Measurements from ENCODE around the gene PPFIBP2.
"Not testable (repeated sequence)": the region's sequence is repeated elsewhere in the genome, so short reads cannot be mapped to it uniquely, and the experiment has no call there.

Gene PPFIBP2

DNA sequence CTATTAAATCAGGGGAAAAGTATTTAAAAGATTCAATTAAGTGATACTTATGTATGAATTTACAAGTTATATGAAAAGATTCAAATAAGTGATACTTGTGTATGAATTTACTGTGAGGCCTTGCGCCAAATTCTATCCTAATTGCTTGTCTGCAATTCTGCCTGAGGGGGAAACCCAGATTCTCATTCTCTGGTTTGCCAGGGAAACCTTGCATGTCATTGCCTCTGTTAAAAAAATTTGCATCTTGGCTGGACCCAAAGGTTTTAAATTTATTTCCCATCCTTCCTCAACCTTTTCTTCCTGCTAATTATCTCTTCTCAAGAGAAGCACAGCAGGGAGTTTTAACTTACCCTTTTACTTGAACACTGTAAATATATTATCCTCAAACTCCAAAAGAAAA is 14.7 kb upstream of the PPFIBP2 start:
- DNase-seq (ENCODE audit: low read depth) = no peak

GRCh38 chr11:7500251-7500650 is 13.5 kb upstream of the PPFIBP2 start:
- no peak for DNase-seq (ENCODE audit: low read depth)

DNA sequence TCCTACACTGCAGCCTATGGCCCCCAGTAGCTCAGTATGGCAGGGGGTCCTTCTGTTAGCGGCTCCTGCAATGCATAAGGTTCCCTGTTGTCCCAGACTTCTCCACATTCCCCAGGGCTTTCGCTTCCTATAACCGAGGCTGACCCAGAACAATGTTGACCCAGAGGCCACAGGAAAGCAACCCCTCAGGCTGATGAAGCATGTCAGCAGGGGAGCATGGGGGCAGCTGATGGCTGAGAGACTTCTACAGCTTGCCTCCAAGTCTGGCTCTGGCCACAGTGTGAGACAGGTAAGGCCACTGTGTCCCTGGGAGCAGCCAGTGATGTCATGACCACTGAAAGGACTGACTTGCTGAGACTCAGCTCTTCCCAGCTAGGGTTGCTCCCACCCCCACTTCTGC is 12.5 kb upstream of the PPFIBP2 start:
- no peak for DNase-seq (ENCODE audit: low read depth)

- no peak for DNase-seq (ENCODE audit: low read depth)
Observed at GRCh38 chr11:7501894-7502293, 11.9 kb upstream of the PPFIBP2 start.

DNA sequence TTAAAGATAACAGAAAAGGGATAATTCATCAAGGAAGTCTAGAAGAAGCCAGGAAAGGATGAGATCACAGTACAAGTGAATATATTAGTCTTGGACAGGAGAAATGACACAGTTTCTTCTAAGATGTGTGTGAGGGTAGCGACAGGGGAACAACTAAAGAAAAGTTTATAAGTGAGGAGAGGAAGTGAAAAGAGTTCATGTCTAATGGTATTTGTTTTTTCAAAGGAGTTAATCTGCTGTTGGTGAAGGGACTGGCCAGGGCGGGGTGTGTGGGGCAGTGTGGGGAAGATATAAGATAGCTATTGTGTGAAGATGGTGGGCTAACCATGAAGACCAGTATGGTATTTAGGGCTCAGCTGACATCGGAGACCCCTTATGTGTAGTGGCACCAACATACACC is 7.6 kb upstream of the PPFIBP2 start:
- DNase-seq (ENCODE audit: low read depth) = no peak

DNA sequence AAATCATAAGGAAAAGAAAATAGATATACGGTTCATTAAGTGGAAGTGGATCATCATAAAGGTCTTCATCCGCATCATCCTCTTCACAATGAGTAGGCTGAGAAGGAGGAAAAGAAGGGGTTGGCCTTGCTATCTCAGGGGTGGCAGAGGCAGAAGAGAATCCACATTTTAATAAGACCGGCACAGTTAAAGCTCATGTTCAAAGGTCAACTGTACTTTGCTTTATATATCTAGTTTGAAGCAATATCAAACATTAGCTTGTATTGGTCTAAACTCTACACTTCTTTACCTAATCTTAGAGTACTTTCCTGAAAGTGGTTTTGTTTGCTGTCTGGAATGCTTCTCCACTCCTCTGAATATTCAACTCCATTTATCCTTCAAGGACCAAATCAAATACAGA is 5.7 kb upstream of the PPFIBP2 start:
- DNase-seq (ENCODE audit: low read depth) = no peak

- no peak for DNase-seq (ENCODE audit: low read depth)
Observed at GRCh38 chr11:7509966-7510365, 3.8 kb upstream of the PPFIBP2 start.

DNA sequence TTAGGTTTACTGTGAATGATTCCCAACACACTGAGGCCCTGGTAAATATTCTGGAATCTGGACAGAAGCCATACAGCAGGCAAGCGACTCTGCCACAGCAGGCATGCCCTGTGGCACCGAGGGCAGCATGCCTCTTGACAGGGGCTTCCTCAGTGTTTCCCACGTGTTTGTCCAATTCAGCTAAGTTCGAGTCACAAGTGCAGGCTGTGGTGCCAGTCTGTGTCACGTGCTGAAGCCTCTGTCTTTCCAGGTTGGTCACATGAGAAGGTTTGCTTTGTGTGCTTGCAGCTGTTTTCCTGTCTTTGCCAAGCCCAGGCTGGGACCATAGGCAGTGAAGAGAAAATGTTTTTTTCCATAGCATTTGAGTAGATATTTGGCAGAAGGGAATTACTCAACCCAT is 2.4 kb upstream of the PPFIBP2 start:
- no peak for DNase-seq (ENCODE audit: low read depth)

DNA sequence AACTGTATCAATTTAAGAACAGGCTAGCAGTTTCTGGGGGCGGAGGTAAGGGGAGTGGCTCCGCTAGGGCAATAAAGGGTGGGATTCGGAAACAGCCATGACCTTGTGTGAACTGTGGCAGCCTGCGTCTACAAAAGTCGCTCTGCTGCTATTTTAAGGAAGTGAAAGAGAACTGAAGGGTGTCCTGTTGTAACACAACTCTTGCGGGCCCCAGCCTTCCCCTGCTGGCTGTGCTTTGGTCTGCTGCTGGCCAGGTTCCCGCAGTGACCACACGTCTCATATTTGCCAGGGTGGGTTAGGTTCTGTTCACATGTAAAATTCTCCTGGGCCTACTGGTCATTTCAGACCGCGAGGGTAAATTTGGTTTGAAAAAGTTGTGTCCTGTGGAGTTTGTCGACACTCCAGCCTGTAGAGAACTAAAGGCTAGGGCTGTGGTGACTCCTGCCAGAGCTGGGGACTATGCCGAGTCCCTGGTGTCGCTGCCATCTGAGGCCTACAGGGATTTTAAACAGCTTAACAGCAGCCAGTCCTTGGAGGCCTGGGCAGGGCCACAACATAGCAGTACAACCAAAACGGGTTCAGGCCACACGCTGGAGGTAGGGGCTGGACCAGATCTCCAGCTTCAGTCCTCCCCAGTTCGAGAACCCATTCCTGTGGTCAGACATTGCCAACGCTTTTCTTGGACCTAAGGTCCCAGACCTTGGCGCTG is 1.1 kb upstream of the PPFIBP2 start:
- DNase-seq (ENCODE audit: low read depth) = no peak

GRCh38 chr11:7514099-7514591 is 346 bp downstream of the PPFIBP2 start:
- DNase-seq (ENCODE audit: low read depth) = no peak

DNA sequence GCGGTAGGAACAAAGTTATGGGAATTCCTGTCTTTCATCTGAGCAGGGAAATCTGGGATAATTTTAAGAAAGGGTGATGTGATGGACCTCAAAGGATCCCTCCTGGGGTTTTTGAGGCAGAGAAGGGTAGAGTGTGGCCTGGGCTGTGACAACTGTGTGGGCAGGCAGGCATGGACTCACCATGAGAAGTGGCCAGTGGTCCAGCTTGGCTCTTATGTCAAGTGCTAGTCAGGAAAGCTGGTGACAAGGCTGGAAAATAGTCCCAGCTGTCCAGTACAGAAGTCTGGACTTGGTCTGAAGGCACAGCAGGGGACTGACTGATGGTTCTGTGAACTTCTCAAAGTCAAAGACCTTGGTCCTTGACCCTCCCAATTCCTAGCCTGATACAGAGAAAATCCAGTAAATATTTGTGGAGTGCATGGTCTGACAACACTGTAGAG is 1.7 kb downstream of the PPFIBP2 start:
- DNase-seq (ENCODE audit: low read depth) = no peak

- no peak for DNase-seq (ENCODE audit: low read depth)
Observed at GRCh38 chr11:7516475-7516874, 2.7 kb downstream of the PPFIBP2 start.

- not testable (repeated sequence) for DNase-seq (ENCODE audit: low read depth)
Observed at GRCh38 chr11:7517743-7518142, 3.9 kb downstream of the PPFIBP2 start.

- DNase-seq (ENCODE audit: low read depth) = no peak
Observed at GRCh38 chr11:7518811-7519562, 5.2 kb downstream of the PPFIBP2 start.

GRCh38 chr11:7520011-7520942 is 6.5 kb downstream of the PPFIBP2 start:
- DNase-seq (ENCODE audit: low read depth) = no peak

GRCh38 chr11:7520981-7521487 is 7.2 kb downstream of the PPFIBP2 start:
- DNase-seq (ENCODE audit: low read depth) = no peak

DNA sequence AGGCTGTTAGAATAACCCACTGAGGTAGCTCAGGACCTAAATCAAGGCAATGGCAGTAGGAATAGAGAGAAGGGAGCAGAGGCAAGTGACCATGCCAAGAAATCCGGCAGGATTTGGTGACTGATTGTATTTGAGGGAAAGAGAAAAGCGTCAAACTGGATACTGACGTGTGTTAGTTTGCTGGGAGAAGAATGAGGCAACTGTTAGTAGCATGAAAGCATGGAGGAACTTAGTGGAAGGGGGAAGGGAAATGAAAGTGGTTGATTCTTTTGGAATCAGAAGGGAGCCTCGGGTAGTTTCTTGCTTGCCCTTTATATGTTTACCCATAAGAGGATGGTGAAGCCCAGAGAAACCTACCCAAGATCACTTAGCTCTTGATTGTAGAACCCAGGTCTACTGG is 8.3 kb downstream of the PPFIBP2 start:
- DNase-seq (ENCODE audit: low read depth) = no peak

- no peak for DNase-seq (ENCODE audit: low read depth)
Observed at GRCh38 chr11:7522546-7522945, 8.7 kb downstream of the PPFIBP2 start.

DNA sequence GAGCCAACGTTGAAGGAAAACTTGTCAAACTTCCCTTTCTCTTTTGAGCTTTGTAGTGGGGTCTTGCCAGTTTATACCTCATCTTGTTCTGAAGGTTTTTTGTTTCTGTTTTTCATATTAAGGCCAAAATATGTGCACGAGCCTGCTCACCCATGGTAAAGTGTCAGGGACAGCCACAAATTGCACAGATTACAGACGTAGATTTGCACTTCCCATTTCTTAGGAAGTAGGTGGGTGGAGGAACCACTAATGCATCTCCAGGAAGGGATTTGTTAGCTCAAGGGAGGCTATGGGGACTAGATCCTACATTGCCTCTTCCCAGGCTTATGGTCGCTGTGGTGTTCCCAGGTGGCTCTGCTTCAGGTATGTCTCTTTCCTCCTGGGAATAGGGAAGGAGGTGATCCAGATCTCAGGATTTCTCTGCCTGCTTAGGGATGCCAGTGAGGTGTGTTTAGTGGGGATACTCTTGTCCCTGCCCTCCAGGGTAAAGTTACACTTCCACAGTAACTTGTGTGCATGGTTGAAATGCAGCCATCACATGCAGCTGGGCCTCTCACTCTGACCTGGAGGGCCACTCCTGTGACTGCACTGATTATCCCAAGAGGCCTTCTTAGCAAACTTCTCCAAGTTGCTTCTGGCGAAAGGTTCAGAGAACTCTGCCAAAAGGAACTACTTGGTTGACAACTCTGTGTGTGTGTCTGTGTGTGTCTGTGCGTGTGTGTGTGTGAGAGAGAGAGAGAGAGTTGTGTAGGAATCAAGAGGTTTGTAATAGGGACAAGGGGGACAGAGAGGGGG is 9.8 kb downstream of the PPFIBP2 start:
- no peak for DNase-seq (ENCODE audit: low read depth)

- no peak for DNase-seq (ENCODE audit: low read depth)
Observed at GRCh38 chr11:7524462-7525235, 10.8 kb downstream of the PPFIBP2 start.

DNA sequence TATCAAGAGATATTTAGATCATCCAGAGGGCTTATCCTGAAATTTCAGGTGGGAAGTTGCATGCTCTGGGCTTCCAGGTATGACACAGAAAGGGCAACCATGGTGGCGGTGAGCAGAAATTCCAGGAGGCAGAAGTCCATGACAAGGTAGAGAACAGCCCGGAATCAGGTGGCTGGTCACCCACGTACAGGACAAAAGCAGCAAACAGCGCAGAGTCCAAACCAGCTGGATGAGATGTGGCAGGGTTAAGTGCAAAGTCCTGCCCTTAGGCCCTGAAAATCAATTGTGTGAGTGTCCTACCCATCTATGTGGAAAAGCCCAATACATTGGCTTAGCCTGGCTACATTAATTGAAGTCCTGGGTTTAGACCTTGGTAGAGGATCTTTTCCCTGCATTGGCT is 11.6 kb downstream of the PPFIBP2 start:
- no peak for DNase-seq (ENCODE audit: low read depth)

Measured in stimulated activated CD8-positive, alpha-beta memory T cell treated with anti-CD3 and anti-CD28 coated beads, Interleukin-7, amount 100 ng/mL, for 24 hours (primary cell).